ENCODE results near the gene XPO6. TPM values are rescaled to one million over a fixed set of nuclear protein-coding genes. Genes with fewer than 3 reads are reported as not detected.
"Not testable (repeated sequence)": the region's sequence is repeated elsewhere in the genome, so short reads cannot be mapped to it uniquely, and the experiment has no call there.

Gene XPO6
- total and polyA plus RNA-seq, 4 donors, result 28.0 to 103 (median 86.8) TPM

DNA sequence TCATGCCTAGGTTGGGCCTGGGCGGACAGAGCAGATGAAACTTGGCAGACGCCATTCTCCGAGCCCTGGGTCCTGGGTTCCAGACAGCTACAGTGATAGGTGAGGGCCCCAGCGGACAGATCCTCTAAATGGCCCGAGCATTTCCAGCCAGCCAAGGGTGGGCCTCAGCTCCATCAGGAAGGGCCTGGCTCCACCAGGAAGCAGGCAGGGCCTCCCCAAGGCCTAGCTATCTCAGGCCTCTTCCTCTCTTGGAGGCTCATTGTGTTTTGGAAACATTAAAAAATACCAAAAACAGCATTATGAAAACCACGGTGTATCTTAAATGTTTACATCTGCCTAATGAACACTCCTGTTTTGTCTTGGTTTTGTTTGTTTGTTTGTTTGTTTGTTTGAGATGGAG is 42.4 kb upstream of the XPO6 start:
- ATAC-seq (ENCODE audit: low FRiP score) (no peak), DNase-seq (no peak)
- no peaks in the 10 kb centered on the region for H3K36me3 ChIP-seq (ENCODE audit: control insufficient read depth in 1 of 2, insufficient read depth in 2 of 2, low read length in 1 of 2)
- H3K4me3 ChIP-seq (ENCODE audit: low read length in 2 of 2), result no peak overlapping the region
- no peak overlapping the region for H3K27ac ChIP-seq (ENCODE audit: low read depth in 1 of 2, low read length in 2 of 2)
- no peaks in the 10 kb centered on the region for H3K9me3 ChIP-seq (ENCODE audit: control insufficient read depth, low read length)
- no peaks in the 10 kb centered on the region for H3K27me3 ChIP-seq (ENCODE audit: control insufficient read depth in 1 of 2, insufficient read depth in 2 of 2, low read length in 1 of 2)
- intact Hi-C loops (cut with DNase I), result no loop called here
- no peaks in the 10 kb centered on the region for H3K4me1 ChIP-seq (ENCODE audit: control insufficient read depth in 1 of 2, insufficient read depth in 2 of 2, low read length in 2 of 2)
- 91 to 95% methylated on average over 6 of the region's 6 CpGs for WGBS, 2 donors

DNA sequence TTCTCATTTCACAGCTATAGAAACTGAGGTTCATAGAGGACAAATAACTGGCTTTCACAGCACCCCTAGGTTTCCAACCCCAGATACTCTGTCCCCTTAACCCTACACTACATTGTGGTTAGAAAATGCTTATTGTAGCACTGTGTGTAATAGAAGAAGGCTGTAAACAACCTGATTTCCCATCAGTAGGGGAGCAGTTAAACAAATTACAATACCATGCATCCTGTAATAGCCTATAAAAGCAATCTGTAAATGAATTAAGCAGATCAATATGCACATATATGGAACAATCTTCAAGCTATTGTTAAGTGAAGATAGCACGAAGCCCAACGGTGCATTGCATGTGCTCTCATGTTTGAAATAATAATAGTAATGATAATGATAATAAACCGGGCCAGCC is 39.2 kb upstream of the XPO6 start:
- no peaks in the 10 kb centered on the region for H3K4me1 ChIP-seq (ENCODE audit: control insufficient read depth in 1 of 2, insufficient read depth in 2 of 2, low read length in 2 of 2)
- H3K9me3 ChIP-seq (ENCODE audit: control insufficient read depth, low read length), result no peaks in the 10 kb centered on the region
- intact Hi-C loops (cut with DNase I), result no loop called here
- H3K27ac ChIP-seq (ENCODE audit: low read depth in 1 of 2, low read length in 2 of 2), result no peak overlapping the region
- DNase-seq (no peak), ATAC-seq (ENCODE audit: low FRiP score) (no peak)
- no peaks in the 10 kb centered on the region for H3K36me3 ChIP-seq (ENCODE audit: control insufficient read depth in 1 of 2, insufficient read depth in 2 of 2, low read length in 1 of 2)
- no peaks in the 10 kb centered on the region for H3K27me3 ChIP-seq (ENCODE audit: control insufficient read depth in 1 of 2, insufficient read depth in 2 of 2, low read length in 1 of 2)
- 44 to 52% methylated on average over 3 of the region's 3 CpGs for WGBS, 2 donors
- no peak overlapping the region for H3K4me3 ChIP-seq (ENCODE audit: low read length in 2 of 2)

DNA sequence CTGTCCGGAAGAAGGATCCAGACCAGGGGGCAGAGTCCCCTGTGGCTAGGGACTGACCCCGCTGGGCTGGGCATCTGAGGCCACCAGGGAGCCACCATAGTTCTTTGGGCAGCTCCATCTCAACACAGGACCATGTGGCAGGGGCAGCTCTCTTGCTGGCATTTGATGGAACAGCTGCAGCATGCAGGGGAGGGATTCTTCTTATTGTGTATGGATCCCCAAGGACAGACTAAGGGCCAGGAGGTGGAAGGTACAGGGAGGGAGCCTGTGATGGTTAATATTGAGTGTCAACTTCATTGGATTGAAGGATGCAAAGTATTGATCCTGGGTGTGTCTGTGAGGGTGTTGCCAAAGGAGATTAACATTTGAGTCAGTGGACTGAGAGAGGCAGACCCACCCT is 37.7 kb upstream of the XPO6 start:
- H3K27me3 ChIP-seq (ENCODE audit: control insufficient read depth in 1 of 2, insufficient read depth in 2 of 2, low read length in 1 of 2); H3K4me1 ChIP-seq (ENCODE audit: control insufficient read depth in 1 of 2, insufficient read depth in 2 of 2, low read length in 2 of 2); H3K27ac ChIP-seq (ENCODE audit: low read depth in 1 of 2, low read length in 2 of 2); H3K4me3 ChIP-seq (ENCODE audit: low read length in 2 of 2); DNase-seq; H3K9me3 ChIP-seq (ENCODE audit: control insufficient read depth, low read length); H3K36me3 ChIP-seq (ENCODE audit: control insufficient read depth in 1 of 2, insufficient read depth in 2 of 2, low read length in 1 of 2); intact Hi-C loops (cut with DNase I); ATAC-seq (ENCODE audit: low FRiP score): not testable (repeated sequence)
- 73 to 86% methylated on average over 2 of the region's 2 CpGs for WGBS, 2 donors

DNA sequence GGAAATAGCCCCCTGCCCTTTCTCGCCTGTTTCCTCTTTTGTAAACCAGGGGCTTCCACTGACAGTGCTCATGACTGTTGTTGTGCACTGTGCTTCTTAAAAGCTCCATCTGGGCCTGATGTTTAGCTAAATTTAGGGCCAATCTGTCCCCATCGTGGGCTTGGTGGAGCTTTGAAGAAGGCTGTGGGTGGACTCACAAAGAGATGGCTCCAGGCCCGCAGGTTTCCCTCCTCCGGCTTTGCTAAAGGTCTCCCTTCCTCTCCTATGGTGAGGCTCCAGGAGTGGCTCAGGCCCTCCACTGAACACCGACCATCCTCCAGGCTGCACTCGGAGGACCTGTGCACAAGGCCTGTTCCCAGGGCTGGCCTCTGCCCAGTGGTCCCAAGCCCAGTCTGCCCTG is 30.2 kb upstream of the XPO6 start:
- 89 to 90% methylated on average over 6 of the region's 6 CpGs for WGBS, 2 donors
- Histone ChIP-seq H3K36me3 (ENCODE audit: control insufficient read depth in 1 of 2, insufficient read depth in 2 of 2, low read length in 1 of 2) (no peaks in the 10 kb centered on the region), H3K27me3 (ENCODE audit: control insufficient read depth in 1 of 2, insufficient read depth in 2 of 2, low read length in 1 of 2) (no peaks in the 10 kb centered on the region), H3K4me1 (ENCODE audit: control insufficient read depth in 1 of 2, insufficient read depth in 2 of 2, low read length in 2 of 2) (no peaks in the 10 kb centered on the region), H3K9me3 (ENCODE audit: control insufficient read depth, low read length) (peaks cover 4% of the 10 kb centered on the region), H3K4me3 (ENCODE audit: low read length in 2 of 2) (no peak overlapping the region), H3K27ac (ENCODE audit: low read depth in 1 of 2, low read length in 2 of 2) (no peak overlapping the region)
- intact Hi-C loops (cut with DNase I), result no loop called here
- DNase-seq (no peak), ATAC-seq (ENCODE audit: low FRiP score) (no peak)

DNA sequence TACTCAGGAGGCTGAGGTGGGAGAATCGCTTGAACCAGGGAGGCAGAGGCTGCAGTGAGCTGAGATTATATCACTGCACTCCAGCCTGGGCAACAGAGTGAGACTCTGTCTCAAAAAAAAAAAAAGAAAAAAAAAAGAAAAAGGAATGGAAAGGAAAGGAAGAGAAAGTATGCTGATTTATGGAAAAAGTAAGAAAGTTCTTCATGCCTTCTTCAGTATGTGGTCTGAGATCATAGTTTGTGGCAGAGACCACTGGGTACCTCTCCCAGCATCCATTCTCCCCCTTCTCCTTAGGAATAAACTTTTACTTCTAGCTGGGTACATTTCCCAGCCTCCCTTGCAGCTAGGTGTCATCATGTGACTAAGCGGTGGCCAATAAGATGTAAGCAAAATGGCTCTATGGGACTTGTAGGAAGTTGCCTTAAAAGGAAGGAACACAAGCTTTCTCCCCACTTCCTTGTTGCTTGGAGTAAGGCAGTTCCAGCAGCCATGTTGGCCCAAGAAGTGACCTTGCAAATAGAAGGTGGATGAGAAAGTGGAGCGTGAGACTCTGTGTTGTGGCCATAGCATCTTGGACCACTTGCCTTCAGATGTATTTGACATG is 26.1 kb upstream of the XPO6 start:
- H3K36me3 ChIP-seq (ENCODE audit: control insufficient read depth in 1 of 2, insufficient read depth in 2 of 2, low read length in 1 of 2), result no peaks in the 10 kb centered on the region
- no peak overlapping the region for H3K4me3 ChIP-seq (ENCODE audit: low read length in 2 of 2)
- no peak overlapping the region for H3K27ac ChIP-seq (ENCODE audit: low read depth in 1 of 2, low read length in 2 of 2)
- H3K4me1 ChIP-seq (ENCODE audit: control insufficient read depth in 1 of 2, insufficient read depth in 2 of 2, low read length in 2 of 2), result no peaks in the 10 kb centered on the region
- peaks cover 4% of the 10 kb centered on the region for H3K9me3 ChIP-seq (ENCODE audit: control insufficient read depth, low read length)
- no peak for DNase-seq
- 92 to 98% methylated on average over 3 of the region's 3 CpGs for WGBS, 2 donors
- ATAC-seq (ENCODE audit: low FRiP score), result no peak
- intact Hi-C loops (cut with DNase I), result no loop called here
- no peaks in the 10 kb centered on the region for H3K27me3 ChIP-seq (ENCODE audit: control insufficient read depth in 1 of 2, insufficient read depth in 2 of 2, low read length in 1 of 2)

DNA sequence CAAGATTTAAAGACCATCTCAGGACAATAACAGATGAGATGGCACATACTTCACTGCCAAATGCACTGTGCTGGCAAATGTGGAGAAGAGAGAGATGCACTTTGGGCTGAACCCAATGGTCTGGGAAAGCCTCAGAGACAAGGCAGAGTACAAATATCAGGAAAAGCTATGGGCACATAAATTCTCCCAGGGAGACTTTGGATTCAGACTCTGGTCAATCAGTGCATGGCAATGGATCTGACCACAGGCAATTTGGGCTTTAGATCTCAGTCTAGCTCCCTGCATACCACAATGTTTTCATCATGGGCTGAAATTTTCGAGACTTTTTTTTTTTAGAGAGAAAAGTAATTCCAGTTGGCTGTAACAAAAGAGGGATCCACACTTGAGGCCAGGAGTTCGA is 20.0 kb upstream of the XPO6 start:
- no peak overlapping the region for H3K4me3 ChIP-seq (ENCODE audit: low read length in 2 of 2)
- no peak for DNase-seq
- no peaks in the 10 kb centered on the region for H3K4me1 ChIP-seq (ENCODE audit: control insufficient read depth in 1 of 2, insufficient read depth in 2 of 2, low read length in 2 of 2)
- ATAC-seq (ENCODE audit: low FRiP score), result no peak
- no peaks in the 10 kb centered on the region for H3K36me3 ChIP-seq (ENCODE audit: control insufficient read depth in 1 of 2, insufficient read depth in 2 of 2, low read length in 1 of 2)
- H3K27ac ChIP-seq (ENCODE audit: low read depth in 1 of 2, low read length in 2 of 2), result no peak overlapping the region
- intact Hi-C loops (cut with DNase I), result no loop called here
- 60 to 64% methylated on average over 2 of the region's 2 CpGs for WGBS, 2 donors
- no peaks in the 10 kb centered on the region for H3K9me3 ChIP-seq (ENCODE audit: control insufficient read depth, low read length)
- no peaks in the 10 kb centered on the region for H3K27me3 ChIP-seq (ENCODE audit: control insufficient read depth in 1 of 2, insufficient read depth in 2 of 2, low read length in 1 of 2)

DNA sequence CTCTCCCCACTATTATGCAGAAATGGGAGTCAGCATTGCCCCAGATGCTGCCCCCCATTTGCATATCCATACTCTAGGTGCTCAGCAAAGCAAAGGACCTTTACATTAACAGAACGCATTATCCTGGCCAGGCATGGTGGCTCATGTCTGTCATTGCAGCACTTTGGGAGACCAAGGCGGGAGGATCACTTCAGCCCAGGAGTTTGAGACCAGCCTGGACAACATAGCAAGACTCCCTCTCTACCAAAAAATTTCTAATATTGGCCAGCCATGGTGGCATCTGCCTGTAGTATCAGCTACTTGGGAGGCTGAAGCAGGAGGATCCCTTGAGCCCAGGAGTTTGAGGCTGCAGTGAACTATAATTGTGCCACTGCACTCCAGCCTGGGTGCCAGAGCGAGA is 12.1 kb upstream of the XPO6 start:
- H3K27me3 ChIP-seq (ENCODE audit: control insufficient read depth in 1 of 2, insufficient read depth in 2 of 2, low read length in 1 of 2); H3K4me3 ChIP-seq (ENCODE audit: low read length in 2 of 2); H3K36me3 ChIP-seq (ENCODE audit: control insufficient read depth in 1 of 2, insufficient read depth in 2 of 2, low read length in 1 of 2); intact Hi-C loops (cut with DNase I); H3K27ac ChIP-seq (ENCODE audit: low read depth in 1 of 2, low read length in 2 of 2); DNase-seq; H3K9me3 ChIP-seq (ENCODE audit: control insufficient read depth, low read length); ATAC-seq (ENCODE audit: low FRiP score); H3K4me1 ChIP-seq (ENCODE audit: control insufficient read depth in 1 of 2, insufficient read depth in 2 of 2, low read length in 2 of 2): not testable (repeated sequence)
- WGBS, 2 donors, result 81 to 89% methylated on average over 3 of the region's 3 CpGs

DNA sequence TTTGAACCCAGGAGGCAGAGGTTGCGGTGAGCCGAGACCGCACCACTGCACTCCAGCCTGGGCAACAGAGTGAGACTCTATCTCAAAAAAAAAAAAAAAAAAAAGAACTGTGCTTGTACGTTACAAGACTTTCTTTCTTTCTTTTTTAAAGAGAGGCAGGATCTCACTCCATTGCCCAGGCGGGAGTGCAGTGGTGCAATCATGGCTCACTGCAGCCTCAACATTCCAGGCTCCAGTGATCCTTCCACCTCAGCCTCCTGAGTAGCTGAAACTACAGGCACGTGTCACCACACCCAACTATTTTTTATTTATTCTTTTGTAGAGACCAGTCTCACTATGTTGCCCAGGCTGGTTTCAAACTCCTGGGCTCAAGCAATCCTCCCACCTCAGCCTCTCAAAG is 8.0 kb upstream of the XPO6 start:
- not testable (repeated sequence) for H3K4me3 ChIP-seq (ENCODE audit: low read length in 2 of 2); H3K4me1 ChIP-seq (ENCODE audit: control insufficient read depth in 1 of 2, insufficient read depth in 2 of 2, low read length in 2 of 2); DNase-seq; H3K36me3 ChIP-seq (ENCODE audit: control insufficient read depth in 1 of 2, insufficient read depth in 2 of 2, low read length in 1 of 2); ATAC-seq (ENCODE audit: low FRiP score); H3K27me3 ChIP-seq (ENCODE audit: control insufficient read depth in 1 of 2, insufficient read depth in 2 of 2, low read length in 1 of 2); H3K9me3 ChIP-seq (ENCODE audit: control insufficient read depth, low read length); H3K27ac ChIP-seq (ENCODE audit: low read depth in 1 of 2, low read length in 2 of 2)
- intact Hi-C loops (cut with DNase I), result loop anchor here in 1 of 2 donors (10.0 kb wide), 1 partner anchor 55 kb away; no protein-coding TSS in a partner anchor
- 90 to 92% methylated on average over 5 to 6 of the region's 6 CpGs for WGBS, 2 donors

DNA sequence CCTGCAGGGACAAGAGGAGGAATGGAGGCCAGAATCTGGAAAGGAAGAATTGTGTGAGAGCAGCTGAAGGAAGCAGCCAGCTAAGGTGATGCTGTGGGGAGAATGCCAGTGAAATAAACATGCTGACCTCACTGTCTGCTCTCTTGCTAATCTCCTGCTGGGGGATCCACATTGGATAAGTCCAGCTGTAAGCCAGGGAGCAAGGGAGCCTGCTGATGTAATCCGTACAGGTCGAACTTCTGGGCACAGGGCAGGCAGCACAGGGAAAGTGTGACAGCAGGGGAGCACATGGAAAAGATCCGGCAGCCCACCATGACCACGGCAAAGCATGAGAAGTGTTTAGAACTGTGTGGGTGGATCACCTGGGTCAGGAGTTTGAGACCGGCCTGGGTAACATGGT is 7.5 kb upstream of the XPO6 start:
- H3K4me1 ChIP-seq (ENCODE audit: control insufficient read depth in 1 of 2, insufficient read depth in 2 of 2, low read length in 2 of 2), result no peaks in the 10 kb centered on the region
- ATAC-seq (ENCODE audit: low FRiP score) (no peak), DNase-seq (no peak)
- no peak overlapping the region for H3K27ac ChIP-seq (ENCODE audit: low read depth in 1 of 2, low read length in 2 of 2)
- no peaks in the 10 kb centered on the region for H3K36me3 ChIP-seq (ENCODE audit: control insufficient read depth in 1 of 2, insufficient read depth in 2 of 2, low read length in 1 of 2)
- H3K4me3 ChIP-seq (ENCODE audit: low read length in 2 of 2), result no peak overlapping the region
- no peaks in the 10 kb centered on the region for H3K9me3 ChIP-seq (ENCODE audit: control insufficient read depth, low read length)
- H3K27me3 ChIP-seq (ENCODE audit: control insufficient read depth in 1 of 2, insufficient read depth in 2 of 2, low read length in 1 of 2), result no peaks in the 10 kb centered on the region
- intact Hi-C loops (cut with DNase I), result loop anchor here in 1 of 2 donors (10.0 kb wide), 1 partner anchor 56 kb away; no protein-coding TSS in a partner anchor
- WGBS, 2 donors, result 90 to 92% methylated on average over 5 of the region's 5 CpGs
